Measurements from ENCODE around the gene CORO2A. TPM values are rescaled to one million over a fixed set of nuclear protein-coding genes. Genes with fewer than 3 reads are reported as not detected.

Gene CORO2A
- polyA plus RNA-seq, 3 donors from 2014 or later, result 1.6 to 2.5 (median 2.1) TPM

GRCh38 chr9:98215271-98215670 is 22.8 kb upstream of the CORO2A start:
- H3K4me1 Mint-ChIP-seq, result no peaks in the 10 kb centered on the region
- peaks cover 14 to 22% (median 18%) of the 10 kb centered on the region in 3 donors for H3K36me3 Mint-ChIP-seq
- H3K27ac Mint-ChIP-seq, result peak overlapping the region in 1 of 6 donors; percentile 23
- no peaks in the 10 kb centered on the region for H3K9me3 Mint-ChIP-seq
- H3K4me3 Mint-ChIP-seq, result no peak overlapping the region
- no peak for DNase-seq
- H3K27me3 Mint-ChIP-seq (ENCODE audit: low read depth in 3 of 3), result peaks cover 0 to 2% (median 0%) of the 10 kb centered on the region in 3 donors

GRCh38 chr9:98214811-98215210 is 22.4 kb upstream of the CORO2A start:
- H3K9me3 Mint-ChIP-seq, result no peaks in the 10 kb centered on the region
- no peak overlapping the region for H3K27ac Mint-ChIP-seq
- no peak for DNase-seq
- H3K4me1 Mint-ChIP-seq, result no peaks in the 10 kb centered on the region
- H3K4me3 Mint-ChIP-seq, result no peak overlapping the region
- H3K36me3 Mint-ChIP-seq, result peaks cover 14 to 22% (median 17%) of the 10 kb centered on the region in 3 donors
- peaks cover 0 to 2% (median 0%) of the 10 kb centered on the region in 3 donors for H3K27me3 Mint-ChIP-seq (ENCODE audit: low read depth in 3 of 3)

GRCh38 chr9:98211260-98211659 is 18.8 kb upstream of the CORO2A start:
- Mint-ChIP-seq H3K27me3 (ENCODE audit: low read depth in 3 of 3) (no peaks in the 10 kb centered on the region), H3K4me1 (no peaks in the 10 kb centered on the region), H3K36me3 (peaks cover 4 to 13% (median 7%) of the 10 kb centered on the region in 3 donors), H3K4me3 (no peak overlapping the region), H3K9me3 (no peaks in the 10 kb centered on the region), H3K27ac (no peak overlapping the region)
- DNase-seq, result no peak

- H3K4me1 Mint-ChIP-seq, result peaks cover 0 to 2% of the 10 kb centered on the region in 2 donors
- no peaks in the 10 kb centered on the region for H3K27me3 Mint-ChIP-seq (ENCODE audit: low read depth in 3 of 3)
- no peak overlapping the region for H3K27ac Mint-ChIP-seq
- H3K36me3 Mint-ChIP-seq, result peaks cover 4 to 13% (median 7%) of the 10 kb centered on the region in 3 donors
- H3K4me3 Mint-ChIP-seq, result no peak overlapping the region
- H3K9me3 Mint-ChIP-seq, result no peaks in the 10 kb centered on the region
- DNase-seq, result no peak
These were observed 18.0 kb upstream of the CORO2A start for GRCh38 chr9:98210435-98210834.

- Mint-ChIP-seq H3K27ac (no peak overlapping the region), H3K36me3 (peaks cover 4 to 13% (median 7%) of the 10 kb centered on the region in 3 donors), H3K4me3 (no peak overlapping the region), H3K4me1 (peaks cover 0 to 2% of the 10 kb centered on the region in 2 donors), H3K27me3 (ENCODE audit: low read depth in 3 of 3) (no peaks in the 10 kb centered on the region), H3K9me3 (no peaks in the 10 kb centered on the region)
- DNase-seq, result no peak
These were observed 17.1 kb upstream of the CORO2A start for GRCh38 chr9:98209530-98209929.

- peaks cover 0 to 2% of the 10 kb centered on the region in 2 donors for H3K4me1 Mint-ChIP-seq
- H3K9me3 Mint-ChIP-seq, result no peaks in the 10 kb centered on the region
- H3K4me3 Mint-ChIP-seq, result no peak overlapping the region
- H3K27ac Mint-ChIP-seq, result no peak overlapping the region
- H3K27me3 Mint-ChIP-seq (ENCODE audit: low read depth in 3 of 3), result no peaks in the 10 kb centered on the region
- no peak for DNase-seq
- peaks cover 4 to 13% (median 7%) of the 10 kb centered on the region in 3 donors for H3K36me3 Mint-ChIP-seq
These were observed 16.2 kb upstream of the CORO2A start for GRCh38 chr9:98208635-98209034.

GRCh38 chr9:98207606-98208005 is 15.2 kb upstream of the CORO2A start:
- Mint-ChIP-seq H3K9me3 (no peaks in the 10 kb centered on the region), H3K27ac (no peak overlapping the region), H3K27me3 (ENCODE audit: low read depth in 3 of 3) (no peaks in the 10 kb centered on the region), H3K4me3 (no peak overlapping the region), H3K36me3 (peaks cover 0 to 8% (median 0%) of the 10 kb centered on the region in 3 donors), H3K4me1 (peaks cover 0 to 2% of the 10 kb centered on the region in 2 donors)
- no peak for DNase-seq

- DNase-seq, result no peak
- H3K27me3 Mint-ChIP-seq (ENCODE audit: low read depth in 3 of 3), result peaks cover 0 to 2% (median 0%) of the 10 kb centered on the region in 3 donors
- peaks cover 0 to 2% of the 10 kb centered on the region in 2 donors for H3K4me1 Mint-ChIP-seq
- no peak overlapping the region for H3K4me3 Mint-ChIP-seq
- H3K9me3 Mint-ChIP-seq, result no peaks in the 10 kb centered on the region
- H3K27ac Mint-ChIP-seq, result no peak overlapping the region
- peaks cover 0 to 8% (median 0%) of the 10 kb centered on the region in 3 donors for H3K36me3 Mint-ChIP-seq
These were observed 14.3 kb upstream of the CORO2A start for GRCh38 chr9:98206754-98207153.

- H3K9me3 Mint-ChIP-seq, result no peaks in the 10 kb centered on the region
- DNase-seq, result no peak
- H3K27ac Mint-ChIP-seq, result no peak overlapping the region
- H3K4me1 Mint-ChIP-seq, result peaks cover 0 to 2% of the 10 kb centered on the region in 2 donors
- H3K36me3 Mint-ChIP-seq, result peaks cover 0 to 8% (median 0%) of the 10 kb centered on the region in 3 donors
- peaks cover 0 to 2% (median 0%) of the 10 kb centered on the region in 3 donors for H3K27me3 Mint-ChIP-seq (ENCODE audit: low read depth in 3 of 3)
- H3K4me3 Mint-ChIP-seq, result no peak overlapping the region
These were observed 12.3 kb upstream of the CORO2A start for GRCh38 chr9:98204692-98205091.

GRCh38 chr9:98203153-98203552 is 10.7 kb upstream of the CORO2A start:
- Mint-ChIP-seq H3K4me1 (peaks cover 0 to 2% of the 10 kb centered on the region in 2 donors), H3K27ac (no peak overlapping the region), H3K4me3 (no peak overlapping the region), H3K36me3 (peaks cover 0 to 4% (median 3%) of the 10 kb centered on the region in 3 donors), H3K27me3 (ENCODE audit: low read depth in 3 of 3) (peaks cover 0 to 2% (median 0%) of the 10 kb centered on the region in 3 donors), H3K9me3 (no peaks in the 10 kb centered on the region)
- no peak for DNase-seq

GRCh38 chr9:98202252-98202651 is 9.8 kb upstream of the CORO2A start:
- no peak overlapping the region for H3K27ac Mint-ChIP-seq

GRCh38 chr9:98201749-98202148 is 9.3 kb upstream of the CORO2A start:
- Mint-ChIP-seq H3K27ac (no peak overlapping the region), H3K9me3 (no peaks in the 10 kb centered on the region), H3K4me1 (peaks cover 0 to 2% of the 10 kb centered on the region in 2 donors), H3K27me3 (ENCODE audit: low read depth in 3 of 3) (peaks cover 0 to 2% (median 0%) of the 10 kb centered on the region in 3 donors), H3K36me3 (peaks cover 0 to 3% (median 0%) of the 10 kb centered on the region in 3 donors), H3K4me3 (no peak overlapping the region)
- DNase-seq, result no peak

More at GRCh38 chr9:98202252-98202651, 9.8 kb upstream of the CORO2A start:
- Mint-ChIP-seq H3K36me3 (peaks cover 0 to 3% (median 0%) of the 10 kb centered on the region in 3 donors), H3K4me3 (no peak overlapping the region), H3K4me1 (peaks cover 0 to 2% of the 10 kb centered on the region in 2 donors), H3K27me3 (ENCODE audit: low read depth in 3 of 3) (peaks cover 0 to 2% (median 0%) of the 10 kb centered on the region in 3 donors), H3K9me3 (no peaks in the 10 kb centered on the region)
- DNase-seq, result no peak

GRCh38 chr9:98201102-98201501 is 8.7 kb upstream of the CORO2A start:
- no peaks in the 10 kb centered on the region for H3K9me3 Mint-ChIP-seq
- peaks cover 0 to 2% of the 10 kb centered on the region in 2 donors for H3K4me1 Mint-ChIP-seq
- H3K27me3 Mint-ChIP-seq (ENCODE audit: low read depth in 3 of 3), result peaks cover 0 to 2% (median 0%) of the 10 kb centered on the region in 3 donors
- peaks cover 0 to 3% (median 0%) of the 10 kb centered on the region in 3 donors for H3K36me3 Mint-ChIP-seq
- DNase-seq, result no peak
- H3K27ac Mint-ChIP-seq, result no peak overlapping the region
- H3K4me3 Mint-ChIP-seq, result no peak overlapping the region

- H3K9me3 Mint-ChIP-seq, result no peaks in the 10 kb centered on the region
- H3K4me1 Mint-ChIP-seq, result no peaks in the 10 kb centered on the region
- peaks cover 0 to 3% (median 2%) of the 10 kb centered on the region in 3 donors for H3K27me3 Mint-ChIP-seq (ENCODE audit: low read depth in 3 of 3)
- no peak for DNase-seq
- peaks cover 0 to 3% (median 0%) of the 10 kb centered on the region in 3 donors for H3K36me3 Mint-ChIP-seq
- H3K4me3 Mint-ChIP-seq, result no peak overlapping the region
- H3K27ac Mint-ChIP-seq, result no peak overlapping the region
These were observed 7.1 kb upstream of the CORO2A start for GRCh38 chr9:98199388-98200033.

All from immature natural killer cell (primary cell).